Activated CD8-positive, alpha-beta memory T cell treated with anti-CD3 and anti-CD28 coated beads for 36 hours (primary cell): ENCODE measurements around the gene MEGF6. TPM values are rescaled to one million over a fixed set of nuclear protein-coding genes. Genes with fewer than 3 reads are reported as not detected.

Source experiments
- CTCF ChIA-PET: fragments of 350-600 bp; sonication (Branson Sonifier 250); formaldehyde crosslinking; loops from one replicate; lab custom pipeline; 2021; ENCODE audit warnings: antibody characterized with exemption; lab: Charles Lee
- POLR2A ChIA-PET: fragments of 350-600 bp; sonication (Branson Sonifier 250); formaldehyde crosslinking; loops from one replicate; lab custom pipeline; 2021; ENCODE audit warnings: antibody characterized with exemption; lab: Charles Lee
- total RNA-seq, 2 experiments: library from RNA; stranded (reverse); gene quantifications; one replicate each; pipeline ENCODE4 v1.2.3, GENCODE V29; 2021

MEGF6 gene
- total RNA-seq, 2 experiments from 2014 or later = 1.3 to 1.6 TPM

DNA sequence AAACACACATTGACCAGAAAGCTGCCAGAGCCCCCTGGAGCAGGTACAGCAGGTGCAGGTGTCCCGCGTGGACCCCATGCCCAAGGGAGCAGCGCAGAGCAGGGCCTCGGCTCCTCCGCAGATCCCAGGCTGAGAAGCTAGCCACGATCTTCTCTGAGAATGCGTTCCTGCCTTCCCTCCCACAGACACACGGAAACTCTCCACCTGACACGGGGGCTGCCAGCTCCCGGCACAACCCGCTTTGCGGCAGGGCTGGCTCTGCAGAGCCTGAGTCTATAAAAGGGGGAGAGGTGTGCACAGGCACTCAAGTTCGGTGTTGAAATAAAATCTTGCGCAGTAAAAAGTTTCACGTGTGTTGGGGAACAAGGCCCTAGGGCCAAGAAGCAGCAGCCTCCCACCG, 9.6 kb downstream of the MEGF6 start:
- POLR2A ChIA-PET = no interaction called here
- CTCF ChIA-PET = no interaction called here

DNA sequence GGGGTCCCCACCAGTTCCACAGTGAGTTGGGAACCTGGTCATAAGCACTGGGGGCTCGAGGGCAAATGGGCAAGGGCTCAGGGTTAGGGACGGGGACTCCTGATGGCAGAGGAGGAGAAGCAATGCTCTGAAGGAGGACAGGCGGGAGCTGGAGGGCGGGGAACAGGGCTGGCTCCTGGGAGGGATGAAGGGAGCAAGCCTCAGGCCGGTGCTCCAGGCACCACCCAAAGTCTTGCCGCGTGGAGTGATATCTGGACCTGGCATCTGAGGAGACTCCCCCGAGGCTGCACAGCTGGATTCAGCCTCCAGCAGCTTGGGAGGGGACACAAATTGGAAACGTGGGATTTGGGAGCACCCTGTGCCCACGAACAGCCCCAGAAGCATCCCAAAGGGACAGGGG, 11.0 kb downstream of the MEGF6 start:
- ChIA-PET POLR2A (no interaction called here), CTCF (no interaction called here)

DNA sequence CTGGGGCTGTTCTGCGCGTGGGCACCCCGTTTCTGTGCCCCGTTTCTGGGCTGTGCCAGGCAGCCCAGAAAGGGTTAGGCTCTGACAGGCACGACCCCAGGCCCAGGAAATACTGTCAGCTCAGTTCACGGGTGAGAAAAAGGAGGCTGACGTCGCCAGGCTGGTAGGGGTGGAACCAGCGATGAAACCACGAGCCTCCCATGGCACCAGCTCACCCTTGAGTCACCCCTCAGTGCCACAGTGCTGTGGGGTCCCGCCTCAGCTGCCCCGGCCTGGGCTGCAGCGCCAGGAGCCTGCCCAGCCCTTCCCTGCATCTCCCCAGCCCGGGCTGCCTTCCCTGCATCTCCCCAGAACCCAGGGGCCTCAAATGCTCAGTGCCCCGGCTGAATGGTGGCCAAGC, 11.5 kb downstream of the MEGF6 start:
- ChIA-PET POLR2A (no interaction called here), CTCF (no interaction called here)

DNA sequence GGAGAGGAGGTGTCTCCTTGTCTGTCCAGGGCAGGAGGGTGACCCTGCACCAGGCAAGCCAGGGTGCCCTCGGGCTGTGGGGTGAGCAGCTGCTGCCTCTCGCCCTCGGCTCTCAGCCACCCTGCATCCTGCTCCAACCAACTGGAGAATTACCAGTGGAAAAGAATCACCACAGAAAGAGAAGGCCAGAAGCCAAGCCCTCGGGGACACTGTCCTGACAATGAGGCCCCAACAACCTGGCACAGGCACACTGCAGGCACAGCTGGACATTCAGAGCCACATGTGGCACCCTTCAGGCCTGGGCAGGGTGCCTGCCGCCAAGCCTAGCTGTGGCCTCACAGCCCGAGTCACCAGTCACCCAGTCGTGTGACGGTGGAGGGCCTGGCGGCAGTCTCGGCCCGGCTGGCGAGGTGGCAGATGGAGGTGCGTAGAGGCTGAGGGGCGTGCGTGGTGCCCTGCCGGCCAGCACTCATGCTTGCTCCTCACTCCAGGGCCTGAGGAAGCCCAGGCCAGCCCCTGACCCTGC, 12.0 kb downstream of the MEGF6 start:
- CTCF ChIA-PET = no interaction called here
- POLR2A ChIA-PET = interaction anchor here (0.9 kb wide), 1 partner anchor 68 kb away, joined by 3 read pairs; no protein-coding TSS in a partner anchor

DNA sequence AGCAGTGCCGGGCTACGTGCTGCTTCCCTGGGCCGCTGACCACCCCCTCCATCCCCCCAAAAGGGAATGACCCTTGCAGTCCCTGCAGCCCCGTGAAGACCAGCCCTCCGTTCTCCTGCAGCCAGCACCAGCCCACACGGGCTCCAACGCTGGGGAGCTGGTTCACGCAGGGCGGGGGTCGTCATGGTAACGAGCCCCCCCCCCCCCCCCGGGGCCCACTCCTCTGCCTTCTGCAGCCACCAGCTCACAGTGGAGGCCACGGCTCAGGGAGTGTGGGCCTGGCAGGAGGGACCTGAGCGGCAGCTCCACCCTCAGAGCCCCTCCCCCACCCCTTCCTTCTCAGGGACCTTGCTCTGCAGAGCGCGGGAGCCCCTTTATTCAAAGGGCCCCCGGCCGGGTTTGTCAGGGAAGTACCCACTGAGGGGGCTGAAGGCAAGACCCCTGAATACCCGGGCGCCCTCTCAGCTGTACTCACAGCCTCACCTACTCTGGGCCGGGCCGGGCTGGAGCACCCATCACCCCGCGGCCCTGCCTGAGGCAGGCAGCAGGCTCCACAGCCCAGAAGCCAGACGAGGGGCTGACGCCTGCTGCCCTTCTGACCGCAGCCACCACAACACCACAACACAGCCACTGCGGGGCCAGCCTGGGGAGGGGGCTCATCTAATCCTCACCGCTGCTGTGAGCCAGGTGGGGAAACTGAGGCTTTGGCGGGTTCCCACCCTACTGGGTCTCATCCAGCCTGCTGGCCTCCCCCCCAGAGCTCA, 12.6 kb downstream of the MEGF6 start:
- ChIA-PET CTCF (interaction anchor here (1.7 kb wide), 1 partner anchor 22 kb away, joined by 9 read pairs; no protein-coding TSS in a partner anchor), POLR2A (interaction anchor here (0.9 kb wide), 1 partner anchor 67 kb away, joined by 3 read pairs; no protein-coding TSS in a partner anchor)

DNA sequence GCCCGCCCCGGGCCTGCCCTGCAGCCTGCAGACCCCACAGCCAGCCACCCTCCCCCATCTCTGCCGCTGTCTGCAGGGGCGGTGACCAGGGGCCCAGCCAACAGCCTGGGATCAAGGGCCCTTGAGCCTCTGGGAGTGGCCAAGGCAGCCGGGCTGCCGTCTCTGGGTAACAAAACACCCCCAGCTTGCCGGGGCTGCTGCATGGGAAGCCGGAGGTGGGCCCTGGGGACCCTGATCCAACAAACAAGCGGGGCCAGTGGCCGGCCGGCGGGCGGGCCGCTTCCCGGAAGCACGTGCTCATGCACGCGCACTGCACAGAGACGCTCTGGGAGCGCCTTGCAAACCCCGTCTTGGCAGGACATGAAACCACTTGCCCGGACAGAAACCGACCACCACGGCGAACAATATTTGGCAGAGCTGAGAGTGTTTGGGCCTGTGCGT, 13.2 kb downstream of the MEGF6 start:
- ChIA-PET CTCF (interaction anchor here (1.7 kb wide), 1 partner anchor 22 kb away, joined by 9 read pairs; no protein-coding TSS in a partner anchor), POLR2A (no interaction called here)

DNA sequence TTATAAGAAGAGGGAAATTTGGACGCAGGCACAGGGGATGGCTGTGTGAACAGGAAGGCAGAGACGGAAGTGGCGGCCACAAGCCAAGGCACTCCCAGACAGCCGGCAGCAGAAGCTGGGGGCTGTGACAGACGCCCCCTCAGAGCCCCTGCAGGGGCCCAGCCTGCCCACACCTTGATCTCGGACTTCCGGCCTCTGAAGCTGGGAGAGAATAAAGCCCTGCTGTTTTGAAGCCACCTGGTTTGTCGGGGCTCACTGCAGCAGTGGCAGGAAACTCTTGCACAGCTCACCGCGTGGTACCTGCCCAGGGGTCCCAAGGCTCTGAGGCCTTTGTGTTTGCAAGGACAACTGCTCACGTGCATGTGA, 13.7 kb downstream of the MEGF6 start:
- CTCF ChIA-PET = interaction anchor here (0.8 to 1.7 kb wide), 2 partner anchors 23 to 79 kb away, joined by 3 to 9 read pairs; no protein-coding TSS in a partner anchor

DNA sequence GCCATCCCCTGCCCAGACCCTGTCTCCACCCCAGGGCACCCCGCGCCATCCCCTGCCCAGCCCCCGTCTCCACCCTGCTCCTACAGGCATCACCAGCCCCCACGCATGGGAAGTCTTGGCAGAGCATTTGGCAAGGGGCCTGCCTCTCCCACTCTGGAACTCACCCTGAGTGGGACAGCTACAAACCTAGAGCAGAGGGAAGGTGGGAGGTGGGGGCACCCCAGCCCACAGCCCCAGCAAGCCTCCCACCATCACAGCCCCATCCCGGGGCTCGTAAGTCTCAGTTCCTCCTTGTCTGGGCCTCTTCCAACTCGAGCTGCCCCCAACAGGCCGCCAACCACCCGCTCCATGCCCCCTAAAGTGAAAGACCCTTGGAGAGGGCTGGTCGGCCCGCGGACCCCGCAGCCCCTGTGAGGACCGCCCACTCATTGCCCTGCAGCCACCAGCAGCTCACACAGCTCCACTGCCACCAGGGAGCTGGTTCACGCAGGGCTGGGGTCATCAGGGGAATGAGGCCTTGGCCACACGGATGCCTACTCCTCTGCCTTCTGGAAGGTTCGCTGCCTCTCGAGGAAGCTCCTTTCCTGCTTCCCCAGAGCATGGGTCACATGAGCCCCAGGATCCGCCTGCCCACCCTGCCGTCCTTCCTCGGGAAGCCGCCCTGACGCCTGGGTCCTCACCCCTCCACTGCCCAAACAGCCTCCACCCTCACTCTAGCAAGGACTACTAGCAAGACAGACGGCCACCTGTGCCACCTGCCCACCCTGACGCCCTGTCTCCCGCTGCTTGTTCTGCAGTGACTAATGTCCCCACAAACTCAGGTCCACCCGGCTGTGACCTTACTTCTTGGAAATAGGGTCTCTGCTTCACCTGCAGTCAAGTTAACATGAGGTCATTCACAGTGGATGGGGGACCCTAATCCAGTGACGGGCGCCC, 14.4 kb downstream of the MEGF6 start:
- POLR2A ChIA-PET = no interaction called here
- CTCF ChIA-PET = interaction anchor here (0.8 to 1.7 kb wide), 2 partner anchors 23 to 78 kb away, joined by 3 to 9 read pairs; no protein-coding TSS in a partner anchor

More for the DNA sequence above, 13.7 kb downstream of the MEGF6 start:
- POLR2A ChIA-PET = no interaction called here

DNA sequence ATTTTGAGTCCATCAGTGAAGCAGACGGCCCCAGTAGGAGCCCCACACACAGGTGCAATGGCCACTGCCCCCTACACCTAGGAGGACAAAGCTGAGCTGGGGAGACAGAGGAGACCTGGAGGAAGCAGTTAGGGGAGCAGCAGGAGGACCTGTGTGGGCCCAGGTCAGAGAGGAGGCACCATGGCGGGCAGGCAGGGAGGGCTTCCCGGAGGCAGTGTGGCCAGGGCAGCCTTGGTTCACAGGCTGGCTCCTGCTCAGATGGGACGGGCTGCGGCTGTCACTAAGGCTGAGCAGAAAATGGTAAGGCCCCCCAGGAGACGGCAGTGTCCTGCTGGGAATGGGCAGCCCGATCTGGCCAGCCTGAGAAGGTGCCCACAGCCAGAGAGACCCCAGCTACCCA, 15.4 kb downstream of the MEGF6 start:
- ChIA-PET POLR2A (no interaction called here), CTCF (no interaction called here)

DNA sequence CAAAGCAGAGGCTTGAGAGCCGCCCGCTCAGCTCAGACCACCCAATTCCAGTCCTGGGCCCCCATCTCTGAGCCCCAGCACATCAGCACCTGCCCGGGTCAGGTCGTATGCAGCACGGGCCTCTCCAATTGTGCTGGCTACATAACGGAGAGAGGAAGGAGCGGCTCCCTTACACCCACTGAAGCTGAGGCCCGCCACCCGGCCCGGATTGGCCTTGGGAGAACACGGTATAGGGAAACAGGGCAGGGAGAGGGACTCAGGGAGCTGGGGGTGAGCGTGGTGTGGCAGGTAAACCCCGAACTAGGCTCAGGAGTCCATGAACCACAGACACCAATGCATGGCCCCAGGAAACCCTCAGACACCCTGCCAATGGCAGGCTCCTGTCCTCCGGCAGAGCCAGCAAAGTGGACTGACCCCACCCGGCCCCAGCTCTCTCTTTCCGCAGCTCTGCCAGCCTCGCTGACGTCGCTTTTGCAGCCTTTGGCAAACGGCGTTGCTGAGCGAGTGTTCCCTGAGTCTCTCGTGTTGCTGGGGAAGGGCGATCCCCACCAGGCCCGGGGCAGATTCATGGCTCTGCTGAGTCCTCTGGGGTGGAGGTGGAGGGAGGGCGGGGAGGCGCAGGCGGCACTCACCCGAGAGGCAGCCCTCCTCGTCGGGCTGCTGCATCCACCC, 16.5 kb downstream of the MEGF6 start:
- ChIA-PET POLR2A (no interaction called here), CTCF (no interaction called here)

DNA sequence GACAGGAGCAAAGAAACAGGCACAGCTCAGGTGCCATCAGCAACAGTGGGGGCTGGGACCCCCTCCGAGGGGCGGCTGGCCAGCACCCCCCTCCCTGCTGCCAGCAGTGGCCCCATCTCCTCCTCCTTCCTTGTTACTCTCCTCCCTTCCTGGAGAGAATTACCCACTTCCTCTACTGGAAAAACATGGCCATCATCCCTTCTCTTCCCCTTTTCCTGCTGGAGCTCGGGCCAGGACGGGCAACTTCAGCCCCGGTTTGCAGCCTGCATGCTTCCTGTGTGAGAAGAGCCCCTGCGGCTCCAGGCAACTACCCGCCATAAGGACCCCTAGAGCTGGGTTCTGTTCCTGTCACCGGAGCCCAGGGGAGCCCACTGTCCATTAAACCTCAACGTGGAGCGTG, 17.6 kb downstream of the MEGF6 start:
- ChIA-PET POLR2A (no interaction called here), CTCF (no interaction called here)

DNA sequence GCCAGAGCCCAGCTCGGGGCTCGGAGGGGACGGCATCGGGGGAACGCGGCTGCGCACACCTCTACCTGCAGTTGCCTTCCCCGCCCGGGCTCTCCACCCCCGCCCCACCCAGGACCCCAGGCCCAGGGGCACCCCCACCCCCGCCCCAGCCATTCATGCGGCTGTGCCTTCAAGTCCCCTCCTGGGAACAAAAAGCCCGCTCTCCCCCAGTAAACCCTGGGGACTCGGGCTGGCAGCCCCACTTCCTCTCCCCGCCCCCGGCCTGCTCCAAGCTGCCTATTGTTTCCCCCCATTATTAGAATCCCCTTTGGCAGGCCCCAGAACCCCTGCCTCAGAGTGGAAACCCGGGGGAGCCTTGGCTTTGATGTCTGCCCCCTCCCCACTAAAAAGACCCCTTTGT, 18.0 kb downstream of the MEGF6 start:
- CTCF ChIA-PET = no interaction called here
- POLR2A ChIA-PET = no interaction called here

DNA sequence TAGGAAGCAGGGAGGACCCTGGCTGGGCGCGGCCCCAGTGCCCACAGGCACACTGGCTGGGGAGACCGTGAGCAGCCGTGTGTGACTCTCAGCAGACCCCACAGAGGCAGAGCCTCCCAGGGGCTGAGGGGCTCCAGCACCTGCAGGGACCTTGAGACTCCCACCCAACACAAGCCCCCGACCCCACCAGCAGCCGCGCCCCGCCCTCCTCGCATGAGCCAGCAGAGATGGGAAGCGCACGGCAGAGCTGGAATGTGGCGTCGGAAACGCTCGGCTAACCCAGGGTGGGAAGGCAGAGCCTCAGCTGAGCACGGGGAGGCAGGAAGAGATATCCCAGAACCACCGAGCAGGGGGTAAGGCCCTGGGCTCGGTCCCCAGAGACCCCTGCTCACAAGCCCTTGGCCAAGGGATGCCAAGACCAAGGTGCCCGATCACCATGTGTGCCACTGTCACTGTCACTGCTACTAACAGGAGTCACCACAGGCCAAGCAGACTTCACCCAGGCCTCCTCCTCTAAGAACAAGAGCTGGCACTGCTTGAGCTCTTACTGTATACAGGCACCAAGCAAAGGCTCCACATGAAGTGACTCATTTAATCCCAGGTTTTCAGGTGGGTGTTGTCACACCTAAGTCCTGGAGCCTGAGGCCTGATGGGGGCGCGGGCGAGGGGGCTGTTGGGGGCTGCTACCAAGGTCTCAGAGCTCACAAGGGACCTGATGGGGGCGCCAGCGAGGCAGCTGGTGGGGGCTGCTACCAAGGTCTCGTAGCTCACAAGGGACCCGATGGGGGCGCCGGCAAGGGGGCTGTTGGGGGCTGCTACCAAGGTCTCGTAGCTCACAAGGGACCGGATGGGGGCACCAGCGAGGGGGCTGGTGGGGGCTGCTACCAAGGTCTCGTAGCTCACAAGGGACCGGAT, 20.1 kb downstream of the MEGF6 start:
- ChIA-PET CTCF (interaction anchor here (0.6 kb wide), 1 partner anchor 107 kb away, joined by 3 read pairs; no protein-coding TSS in a partner anchor), POLR2A (no interaction called here)

DNA sequence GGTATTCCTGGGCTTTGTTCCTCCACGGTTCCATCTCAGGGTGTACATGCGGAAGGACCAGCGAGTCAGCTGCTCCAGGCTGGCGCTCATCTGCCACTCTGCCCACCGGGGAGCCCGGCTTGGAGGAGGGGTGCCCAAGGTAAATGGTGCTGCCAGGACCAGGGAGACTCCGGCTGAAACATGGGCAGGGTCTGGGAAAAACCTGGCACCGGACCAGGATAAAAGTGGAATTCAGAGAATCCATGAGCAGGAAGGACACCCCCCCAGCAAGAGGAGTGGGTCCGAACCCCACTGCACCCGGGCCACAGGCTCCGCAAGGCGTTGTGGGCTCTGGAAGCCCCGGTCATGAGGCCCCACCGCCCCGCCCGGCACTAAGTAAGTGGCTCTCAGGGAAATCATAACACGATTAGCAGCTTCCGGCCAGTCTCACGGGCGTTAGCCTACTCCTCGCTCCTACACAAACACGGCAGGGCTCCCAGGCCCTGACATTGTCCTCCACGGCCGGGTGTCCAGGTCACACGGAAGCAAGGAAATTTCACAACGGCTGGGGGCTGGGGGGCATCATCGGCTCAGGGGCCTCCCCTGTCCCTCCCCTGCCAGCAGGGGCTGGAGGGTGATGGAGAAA, 21.1 kb downstream of the MEGF6 start:
- CTCF ChIA-PET = no interaction called here

DNA sequence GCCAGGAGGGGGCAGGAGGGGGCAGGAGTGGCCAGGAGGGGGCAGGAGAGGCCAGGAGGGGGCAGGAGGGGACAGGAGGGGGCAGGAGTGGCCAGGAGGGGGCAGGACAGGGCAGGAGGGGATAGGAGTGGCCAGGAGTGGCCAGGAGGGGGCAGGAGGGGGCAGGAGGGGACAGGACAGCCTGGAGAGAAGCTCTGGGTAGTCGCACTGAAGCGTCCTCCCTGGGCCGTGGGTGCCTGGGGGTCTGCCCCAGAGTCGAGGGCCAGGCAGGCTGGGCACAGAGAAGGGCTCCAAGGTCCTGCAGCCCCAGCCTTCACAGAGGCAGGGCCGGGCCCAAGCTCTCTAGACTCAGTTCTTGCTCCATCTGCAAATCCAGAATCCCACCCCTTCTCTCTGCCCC, 22.9 kb downstream of the MEGF6 start:
- CTCF ChIA-PET = interaction anchor here (1.4 kb wide), 1 partner anchor 97 kb away, joined by 3 read pairs; no protein-coding TSS in a partner anchor

More for the DNA sequence above, 21.1 kb downstream of the MEGF6 start:
- POLR2A ChIA-PET = no interaction called here

DNA sequence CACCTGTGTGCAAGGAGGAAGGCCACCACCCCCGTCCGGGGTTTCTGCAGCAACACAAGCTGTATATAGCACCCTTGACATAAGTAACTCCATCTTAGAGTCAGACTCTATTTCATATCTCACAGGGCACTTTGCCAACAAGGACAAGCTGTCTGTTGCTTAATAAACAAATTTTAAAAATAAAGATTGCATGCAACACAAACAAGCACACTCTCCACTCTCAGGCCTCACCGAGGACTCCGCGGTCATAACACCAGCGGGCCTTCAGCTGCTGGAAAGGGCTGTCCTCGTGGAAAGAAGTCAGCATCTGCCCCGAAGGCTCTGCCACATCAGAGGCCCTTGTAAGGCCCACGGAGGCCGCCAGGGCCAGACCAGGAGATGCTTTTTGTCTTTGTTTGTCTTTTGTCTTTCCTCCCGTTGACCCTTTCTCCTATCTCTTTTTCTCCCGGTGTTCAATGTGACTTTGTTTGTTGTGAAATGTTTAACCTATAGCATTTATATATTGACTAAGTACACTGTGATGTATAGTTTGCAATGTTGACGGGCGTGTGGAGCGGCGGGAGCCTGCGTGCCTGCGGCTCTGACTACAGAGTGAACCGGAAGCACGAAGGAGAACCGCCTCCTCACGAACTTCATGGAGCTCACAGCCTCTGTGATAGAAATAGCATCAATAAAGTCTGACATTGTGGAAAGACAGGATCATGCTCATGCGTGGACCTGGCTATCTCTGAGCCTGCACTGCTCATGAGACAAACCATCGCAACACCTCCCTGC, 24.1 kb downstream of the MEGF6 start:
- POLR2A ChIA-PET = no interaction called here
- CTCF ChIA-PET = interaction anchor here (1.1 to 1.4 kb wide), 2 partner anchors 32 to 96 kb away, joined by 3 to 5 read pairs; no protein-coding TSS in a partner anchor

More for the DNA sequence above, 22.9 kb downstream of the MEGF6 start:
- POLR2A ChIA-PET = no interaction called here
